ENCODE measurements around the gene ALG5.

ALG5 gene

DNA sequence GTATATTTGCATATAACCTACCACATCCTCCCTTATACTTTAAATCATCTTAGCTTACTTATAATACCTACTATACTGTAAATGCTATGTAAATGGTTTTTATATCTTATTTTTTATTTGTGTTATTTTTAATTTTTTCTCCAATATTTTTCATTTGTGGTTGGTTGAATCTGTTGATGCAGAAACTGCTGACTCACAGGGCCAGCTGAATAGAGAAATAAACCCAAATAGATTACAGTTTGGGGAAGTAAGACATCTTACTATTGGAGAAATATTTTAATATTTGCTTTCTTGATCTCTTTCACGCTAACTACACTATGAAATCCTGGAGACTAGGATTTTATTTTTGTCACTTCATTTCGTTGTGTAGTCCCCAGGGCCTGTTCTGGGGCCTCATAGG, 86.2 kb downstream of the ALG5 start:
- DNase-seq (ENCODE audit: low read depth), result no peak
- TF ChIP-seq, protein P1, sequence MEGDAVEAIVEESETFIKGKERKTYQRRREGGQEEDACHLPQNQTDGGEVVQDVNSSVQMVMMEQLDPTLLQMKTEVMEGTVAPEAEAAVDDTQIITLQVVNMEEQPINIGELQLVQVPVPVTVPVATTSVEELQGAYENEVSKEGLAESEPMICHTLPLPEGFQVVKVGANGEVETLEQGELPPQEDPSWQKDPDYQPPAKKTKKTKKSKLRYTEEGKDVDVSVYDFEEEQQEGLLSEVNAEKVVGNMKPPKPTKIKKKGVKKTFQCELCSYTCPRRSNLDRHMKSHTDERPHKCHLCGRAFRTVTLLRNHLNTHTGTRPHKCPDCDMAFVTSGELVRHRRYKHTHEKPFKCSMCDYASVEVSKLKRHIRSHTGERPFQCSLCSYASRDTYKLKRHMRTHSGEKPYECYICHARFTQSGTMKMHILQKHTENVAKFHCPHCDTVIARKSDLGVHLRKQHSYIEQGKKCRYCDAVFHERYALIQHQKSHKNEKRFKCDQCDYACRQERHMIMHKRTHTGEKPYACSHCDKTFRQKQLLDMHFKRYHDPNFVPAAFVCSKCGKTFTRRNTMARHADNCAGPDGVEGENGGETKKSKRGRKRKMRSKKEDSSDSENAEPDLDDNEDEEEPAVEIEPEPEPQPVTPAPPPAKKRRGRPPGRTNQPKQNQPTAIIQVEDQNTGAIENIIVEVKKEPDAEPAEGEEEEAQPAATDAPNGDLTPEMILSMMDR (conservative IDR thresholded peaks at IDR 0.05; ENCODE audit: low read depth, low read length), result no peak
- H3K4me3 ChIP-seq (ENCODE audit: low read length), result no peak overlapping the region

- no peak for DNase-seq (ENCODE audit: low read depth)
- H3K4me3 ChIP-seq (ENCODE audit: low read length), result no peak overlapping the region
- TF ChIP-seq, protein P1 (conservative IDR thresholded peaks at IDR 0.05; ENCODE audit: low read depth, low read length), result no peak
These were observed 86.8 kb downstream of the ALG5 start for GRCh38 chr13:36912369-36912768.

- DNase-seq (ENCODE audit: low read depth), result no peak
- H3K4me3 ChIP-seq (ENCODE audit: low read length), result no peak overlapping the region
- TF ChIP-seq, protein P1 (conservative IDR thresholded peaks at IDR 0.05; ENCODE audit: low read depth, low read length), result no peak
These were observed 88.6 kb downstream of the ALG5 start for GRCh38 chr13:36910545-36910944.

DNA sequence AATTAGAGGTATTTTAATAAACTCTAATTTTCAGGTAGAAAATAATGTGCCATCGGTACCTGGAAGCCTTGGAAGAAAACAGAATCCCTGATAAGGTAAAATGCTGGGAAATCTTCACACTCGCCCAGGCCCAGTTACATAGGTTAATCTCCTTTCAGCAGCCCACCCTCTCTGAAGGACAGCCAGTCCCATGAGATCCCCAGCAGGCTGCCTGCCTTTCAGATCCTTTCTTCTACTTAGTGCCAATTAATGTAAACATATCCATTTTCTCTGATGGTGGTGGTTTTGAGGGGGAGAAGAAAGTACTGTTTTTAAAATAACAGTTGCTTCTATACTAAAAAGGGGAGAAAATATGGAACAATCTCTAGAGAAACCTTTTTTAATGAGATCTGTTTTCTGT, 91.3 kb downstream of the ALG5 start:
- DNase-seq (ENCODE audit: low read depth), result no peak
- TF ChIP-seq, protein P1 (conservative IDR thresholded peaks at IDR 0.05; ENCODE audit: low read depth, low read length), result no peak

DNA sequence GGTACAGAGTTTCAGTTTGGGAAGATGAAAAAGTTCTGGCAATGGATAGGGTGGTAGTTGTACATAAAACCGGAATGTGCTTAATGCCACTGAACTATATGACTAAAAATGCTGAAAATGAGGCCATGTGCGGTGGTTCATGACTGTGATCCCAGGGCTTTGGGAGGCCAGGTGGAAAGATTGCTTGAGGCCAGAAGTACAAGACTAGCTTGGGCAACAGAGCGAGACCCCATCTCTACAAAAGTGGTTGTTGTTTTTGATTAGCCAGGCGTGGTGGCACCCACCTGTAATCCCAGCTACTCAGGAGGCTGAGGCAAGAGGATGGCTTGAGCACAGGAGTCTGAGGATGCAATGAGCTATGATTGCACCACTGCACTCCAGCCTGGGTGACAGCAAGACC, 91.9 kb downstream of the ALG5 start:
- TF ChIP-seq, protein P1 (conservative IDR thresholded peaks at IDR 0.05; ENCODE audit: low read depth, low read length), result no peak
- no peak for DNase-seq (ENCODE audit: low read depth)
- no peak overlapping the region for H3K4me3 ChIP-seq (ENCODE audit: low read length)

More for the DNA sequence above, 91.3 kb downstream of the ALG5 start:
- H3K4me3 ChIP-seq (ENCODE audit: low read length), result no peak overlapping the region

- TF ChIP-seq, protein P1 (conservative IDR thresholded peaks at IDR 0.05; ENCODE audit: low read depth, low read length), result no peak
- DNase-seq (ENCODE audit: low read depth), result no peak
- H3K4me3 ChIP-seq (ENCODE audit: low read length), result no peak overlapping the region
These were observed 93.2 kb downstream of the ALG5 start for GRCh38 chr13:36905944-36906343.

GRCh38 chr13:36903925-36904595, 95.1 kb downstream of the ALG5 start:
- DNase-seq (ENCODE audit: low read depth), result no peak
- H3K4me3 ChIP-seq (ENCODE audit: low read length), result no peak overlapping the region
- TF ChIP-seq, protein P1 (conservative IDR thresholded peaks at IDR 0.05; ENCODE audit: low read depth, low read length), result no peak
